ENCODE results near the gene TUBB2A. TPM values are rescaled to one million over a fixed set of nuclear protein-coding genes. Genes with fewer than 3 reads are reported as not detected.
A peak's percentile ranks its signal among the peaks of the same experiment; 100 is the strongest.
"Not testable (repeated sequence)": the region's sequence is repeated elsewhere in the genome, so short reads cannot be mapped to it uniquely, and the experiment has no call there.

The TUBB2A gene
- total RNA-seq, 1 donor from 2014 or later = 401 TPM

- Histone ChIP-seq H3K9ac (ENCODE audit: low read length) (no peak overlapping the region), H3K79me2 (ENCODE audit: insufficient read depth, low read length) (no peaks in the 10 kb centered on the region), H4K20me1 (ENCODE audit: insufficient read depth, low read length) (no peaks in the 10 kb centered on the region), H3K9me3 (ENCODE audit: insufficient read depth, low read depth, low read length) (no peaks in the 10 kb centered on the region), H3K27me3 (ENCODE audit: insufficient read depth, low read length) (no peaks in the 10 kb centered on the region), H3K4me3 (ENCODE audit: insufficient read depth, low read depth, low read length) (no peak overlapping the region), H3K36me3 (ENCODE audit: insufficient read depth, low read length) (no peaks in the 10 kb centered on the region), H3K4me2 (ENCODE audit: low read length) (no peak overlapping the region), H3K27ac (ENCODE audit: low read depth, low read length) (no peak overlapping the region), H2AFZ (ENCODE audit: low read depth, low read length) (no peak overlapping the region), H3K4me1 (ENCODE audit: insufficient read depth, low read length) (peaks cover 2% of the 10 kb centered on the region)
- FAIRE-seq = no peak
- DNase-seq (ENCODE audit: low read depth) = peak; percentile 94
- peaks cover 3% of the 10 kb centered on the region for H3K36me3 Mint-ChIP-seq (ENCODE audit: low read depth, unreplicated experiment)
- H3K9me3 Mint-ChIP-seq (ENCODE audit: unreplicated experiment) = no peaks in the 10 kb centered on the region
- H3K4me1 Mint-ChIP-seq (ENCODE audit: low read depth, unreplicated experiment) = peaks cover 26% of the 10 kb centered on the region
- H3K27me3 Mint-ChIP-seq (ENCODE audit: low read depth, unreplicated experiment) = peaks cover 3% of the 10 kb centered on the region
- TF ChIP-seq EZH2 (IDR thresholded peaks at IDR 0.05; ENCODE audit: insufficient read depth, low read length) = no peak
- no peak for TF ChIP-seq CTCF (IDR thresholded peaks at IDR 0.05; ENCODE audit: insufficient read depth, low read depth, low read length)
- H3K4me3 Mint-ChIP-seq (ENCODE audit: unreplicated experiment) = no peak overlapping the region
- peak overlapping the region; percentile 87 for H3K27ac Mint-ChIP-seq (ENCODE audit: unreplicated experiment)
These were observed 19.4 kb upstream of the TUBB2A start for GRCh38 chr6:3176562-3177355.

GRCh38 chr6:3175715-3176402, 18.5 kb upstream of the TUBB2A start:
- peaks cover 3% of the 10 kb centered on the region for H3K36me3 Mint-ChIP-seq (ENCODE audit: low read depth, unreplicated experiment)
- DNase-seq (ENCODE audit: low read depth) (no peak), FAIRE-seq (no peak)
- H3K27me3 Mint-ChIP-seq (ENCODE audit: low read depth, unreplicated experiment) = peaks cover 3% of the 10 kb centered on the region
- peaks cover 2% of the 10 kb centered on the region for H3K9me3 Mint-ChIP-seq (ENCODE audit: unreplicated experiment)
- H3K4me2 ChIP-seq (ENCODE audit: low read length) = no peak overlapping the region
- no peak overlapping the region for H2AFZ ChIP-seq (ENCODE audit: low read depth, low read length)
- no peaks in the 10 kb centered on the region for H3K27me3 ChIP-seq (ENCODE audit: insufficient read depth, low read length)
- H3K27ac ChIP-seq (ENCODE audit: low read depth, low read length) = no peak overlapping the region
- no peak for TF ChIP-seq EZH2 (IDR thresholded peaks at IDR 0.05; ENCODE audit: insufficient read depth, low read length)
- TF ChIP-seq CTCF (IDR thresholded peaks at IDR 0.05; ENCODE audit: insufficient read depth, low read depth, low read length) = no peak
- no peak overlapping the region for H3K4me3 ChIP-seq (ENCODE audit: insufficient read depth, low read depth, low read length)
- H4K20me1 ChIP-seq (ENCODE audit: insufficient read depth, low read length) = no peaks in the 10 kb centered on the region
- peaks cover 32% of the 10 kb centered on the region for H3K4me1 Mint-ChIP-seq (ENCODE audit: low read depth, unreplicated experiment)
- no peak overlapping the region for H3K9ac ChIP-seq (ENCODE audit: low read length)
- peak overlapping the region; percentile 20 for H3K27ac Mint-ChIP-seq (ENCODE audit: unreplicated experiment)
- H3K79me2 ChIP-seq (ENCODE audit: insufficient read depth, low read length) = no peaks in the 10 kb centered on the region
- no peaks in the 10 kb centered on the region for H3K9me3 ChIP-seq (ENCODE audit: insufficient read depth, low read depth, low read length)
- peaks cover 6% of the 10 kb centered on the region for H3K4me1 ChIP-seq (ENCODE audit: insufficient read depth, low read length)
- no peak overlapping the region for H3K4me3 Mint-ChIP-seq (ENCODE audit: unreplicated experiment)
- no peaks in the 10 kb centered on the region for H3K36me3 ChIP-seq (ENCODE audit: insufficient read depth, low read length)

- not testable (repeated sequence) for H3K36me3 Mint-ChIP-seq (ENCODE audit: low read depth, unreplicated experiment); H3K27me3 Mint-ChIP-seq (ENCODE audit: low read depth, unreplicated experiment); H3K9ac ChIP-seq (ENCODE audit: low read length); FAIRE-seq; H3K27ac ChIP-seq (ENCODE audit: low read depth, low read length); H3K79me2 ChIP-seq (ENCODE audit: insufficient read depth, low read length); H3K9me3 Mint-ChIP-seq (ENCODE audit: unreplicated experiment); H3K36me3 ChIP-seq (ENCODE audit: insufficient read depth, low read length); DNase-seq (ENCODE audit: low read depth); H3K4me1 ChIP-seq (ENCODE audit: insufficient read depth, low read length); H3K4me3 Mint-ChIP-seq (ENCODE audit: unreplicated experiment); H3K9me3 ChIP-seq (ENCODE audit: insufficient read depth, low read depth, low read length); H3K27me3 ChIP-seq (ENCODE audit: insufficient read depth, low read length); H3K4me2 ChIP-seq (ENCODE audit: low read length); H4K20me1 ChIP-seq (ENCODE audit: insufficient read depth, low read length); H3K4me3 ChIP-seq (ENCODE audit: insufficient read depth, low read depth, low read length); H2AFZ ChIP-seq (ENCODE audit: low read depth, low read length)
- Mint-ChIP-seq H3K27ac (ENCODE audit: unreplicated experiment) (peak overlapping the region; percentile 54), H3K4me1 (ENCODE audit: low read depth, unreplicated experiment) (peaks cover 32% of the 10 kb centered on the region)
These were observed 16.3 kb upstream of the TUBB2A start for GRCh38 chr6:3173636-3174089.

- H3K4me3 Mint-ChIP-seq (ENCODE audit: unreplicated experiment); H3K9ac ChIP-seq (ENCODE audit: low read length); H3K4me2 ChIP-seq (ENCODE audit: low read length); H3K79me2 ChIP-seq (ENCODE audit: insufficient read depth, low read length); H3K36me3 Mint-ChIP-seq (ENCODE audit: low read depth, unreplicated experiment); H3K4me3 ChIP-seq (ENCODE audit: insufficient read depth, low read depth, low read length); H3K27me3 ChIP-seq (ENCODE audit: insufficient read depth, low read length); DNase-seq (ENCODE audit: low read depth); FAIRE-seq; H3K4me1 ChIP-seq (ENCODE audit: insufficient read depth, low read length); H3K9me3 ChIP-seq (ENCODE audit: insufficient read depth, low read depth, low read length); H3K27me3 Mint-ChIP-seq (ENCODE audit: low read depth, unreplicated experiment); H3K36me3 ChIP-seq (ENCODE audit: insufficient read depth, low read length); H3K9me3 Mint-ChIP-seq (ENCODE audit: unreplicated experiment); H2AFZ ChIP-seq (ENCODE audit: low read depth, low read length); H4K20me1 ChIP-seq (ENCODE audit: insufficient read depth, low read length): not testable (repeated sequence)
- peak overlapping the region; percentile 58 for H3K27ac ChIP-seq (ENCODE audit: low read depth, low read length)
- Mint-ChIP-seq H3K4me1 (ENCODE audit: low read depth, unreplicated experiment) (peaks cover 33% of the 10 kb centered on the region), H3K27ac (ENCODE audit: unreplicated experiment) (peak overlapping the region; percentile 99)
These were observed 15.4 kb upstream of the TUBB2A start for GRCh38 chr6:3172789-3173188.

Measured in astrocyte (in vitro differentiated cells and primary cell).